ENCODE results near the gene SLC7A8.

SLC7A8 gene

GRCh38 chr14:23159532-23159931, 23.9 kb downstream of the SLC7A8 start:
- no peak for DNase-seq (ENCODE audit: low read depth in 1 of 2, low spot score in 1 of 2)

- no peak for DNase-seq (ENCODE audit: low read depth in 1 of 2, low spot score in 1 of 2)
Measured at GRCh38 chr14:23158779-23159178, 24.7 kb downstream of the SLC7A8 start.

- no peak for DNase-seq (ENCODE audit: low read depth in 1 of 2, low spot score in 1 of 2)
Measured at GRCh38 chr14:23154964-23155587, 28.4 kb downstream of the SLC7A8 start.

GRCh38 chr14:23153851-23154796, 29.3 kb downstream of the SLC7A8 start:
- no peak for DNase-seq (ENCODE audit: low read depth in 1 of 2, low spot score in 1 of 2)

GRCh38 chr14:23151342-23151741, 32.1 kb downstream of the SLC7A8 start:
- no peak for DNase-seq (ENCODE audit: low read depth in 1 of 2, low spot score in 1 of 2)

GRCh38 chr14:23149745-23150144, 33.7 kb downstream of the SLC7A8 start:
- no peak for DNase-seq (ENCODE audit: low read depth in 1 of 2, low spot score in 1 of 2)

- DNase-seq (ENCODE audit: low read depth in 1 of 2, low spot score in 1 of 2), result no peak
Measured at GRCh38 chr14:23148591-23149249, 34.7 kb downstream of the SLC7A8 start.

GRCh38 chr14:23147676-23148075, 35.8 kb downstream of the SLC7A8 start:
- DNase-seq (ENCODE audit: low read depth in 1 of 2, low spot score in 1 of 2), result no peak

GRCh38 chr14:23146980-23147379, 36.5 kb downstream of the SLC7A8 start:
- no peak for DNase-seq (ENCODE audit: low read depth in 1 of 2, low spot score in 1 of 2)

GRCh38 chr14:23146351-23146910, 37.0 kb downstream of the SLC7A8 start:
- DNase-seq (ENCODE audit: low read depth in 1 of 2, low spot score in 1 of 2), result no peak

GRCh38 chr14:23145794-23146350, 37.6 kb downstream of the SLC7A8 start:
- no peak for DNase-seq (ENCODE audit: low read depth in 1 of 2, low spot score in 1 of 2)

- no peak for DNase-seq (ENCODE audit: low read depth in 1 of 2, low spot score in 1 of 2)
Measured at GRCh38 chr14:23143911-23144310, 39.5 kb downstream of the SLC7A8 start.

- DNase-seq (ENCODE audit: low read depth in 1 of 2, low spot score in 1 of 2), result no peak
Measured at GRCh38 chr14:23142826-23143225, 40.6 kb downstream of the SLC7A8 start.

- DNase-seq (ENCODE audit: low read depth in 1 of 2, low spot score in 1 of 2), result no peak
Measured at GRCh38 chr14:23141706-23142444, 41.6 kb downstream of the SLC7A8 start.

GRCh38 chr14:23140371-23140770, 43.1 kb downstream of the SLC7A8 start:
- no peak for DNase-seq (ENCODE audit: low read depth in 1 of 2, low spot score in 1 of 2)

- no peak for DNase-seq (ENCODE audit: low read depth in 1 of 2, low spot score in 1 of 2)
Measured at GRCh38 chr14:23139874-23140273, 43.6 kb downstream of the SLC7A8 start.

GRCh38 chr14:23137813-23138535, 45.5 kb downstream of the SLC7A8 start:
- DNase-seq (ENCODE audit: low read depth in 1 of 2, low spot score in 1 of 2), result no peak

GRCh38 chr14:23137192-23137812, 46.2 kb downstream of the SLC7A8 start:
- no peak for DNase-seq (ENCODE audit: low read depth in 1 of 2, low spot score in 1 of 2)

GRCh38 chr14:23136566-23137133, 46.8 kb downstream of the SLC7A8 start:
- DNase-seq (ENCODE audit: low read depth in 1 of 2, low spot score in 1 of 2), result no peak

Measured in activated CD4-positive, alpha-beta T cell treated with anti-CD3 and anti-CD28 coated beads, Interleukin-2, amount 50 U/mL, for 24 hours (primary cell).